ENCODE results near the gene OIT3.

GRCh38 chr10:72898616-72899015 lies 5.1 kb downstream of the OIT3 start:
- TF ChIP-seq CTCF (IDR thresholded peaks at IDR 0.05) (no peak), POLR2A (IDR thresholded peaks at IDR 0.05) (no peak), POLR2AphosphoS5 (IDR thresholded peaks at IDR 0.05) (no peak)
